ENCODE data around the gene TIGD7. TPM values are rescaled to one million over a fixed set of nuclear protein-coding genes. Genes with fewer than 3 reads are reported as not detected.
A peak's percentile ranks its signal among the peaks of the same experiment; 100 is the strongest.

The TIGD7 gene
- total RNA-seq, 4 donors from 2014 or later = 6.1 to 8.3 (median 6.6) TPM

- 41 to 53% methylated on average over 18 to 36 of the region's 45 CpGs for WGBS, 2 donors
- DNase-seq (ENCODE audit: low spot score in 2 of 2) = no peak
- H3K36me3 ChIP-seq = peaks cover 0 to 97% (median 18%) of the 10 kb centered on the region in 3 donors
- TF ChIP-seq EP300 (IDR thresholded peaks at IDR 0.05) = no peak
- no peaks in the 10 kb centered on the region for H3K27me3 ChIP-seq
- peaks cover 1 to 100% (median 55%) of the 10 kb centered on the region in 4 donors for H3K9me3 ChIP-seq
- H3K4me3 ChIP-seq = no peak overlapping the region
- H3K27ac ChIP-seq = no peak overlapping the region
- H3K4me1 ChIP-seq = no peaks in the 10 kb centered on the region
Measured at GRCh38 chr16:3295209-3295608, 10.0 kb downstream of the TIGD7 start.

GRCh38 chr16:3292604-3293003 lies 12.6 kb downstream of the TIGD7 start:
- Histone ChIP-seq H3K27ac (no peak overlapping the region), H3K36me3 (peaks cover 7 to 100% (median 38%) of the 10 kb centered on the region in 3 donors), H3K4me1 (no peaks in the 10 kb centered on the region), H3K27me3 (no peaks in the 10 kb centered on the region), H3K4me3 (no peak overlapping the region), H3K9me3 (peaks cover 15 to 100% (median 60%) of the 10 kb centered on the region in 4 donors)
- no peak for DNase-seq (ENCODE audit: low spot score in 2 of 2)
- WGBS, 2 donors = 88 to 92% methylated on average over 3 of the region's 3 CpGs
- no peak for TF ChIP-seq CTCF (IDR thresholded peaks at IDR 0.05)
- TF ChIP-seq POLR2A (IDR thresholded peaks at IDR 0.05) = no peak
- TF ChIP-seq EP300 (IDR thresholded peaks at IDR 0.05) = no peak

- Histone ChIP-seq H3K9me3 (peaks cover 15 to 99% (median 46%) of the 10 kb centered on the region in 4 donors), H3K36me3 (peaks cover 14 to 100% (median 48%) of the 10 kb centered on the region in 3 donors), H3K27ac (no peak overlapping the region), H3K4me1 (peaks cover 0 to 7% (median 0%) of the 10 kb centered on the region in 4 donors), H3K27me3 (no peaks in the 10 kb centered on the region), H3K4me3 (no peak overlapping the region)
- 96 to 98% methylated on average over 16 of the region's 16 CpGs for WGBS, 2 donors
- no peak for TF ChIP-seq POLR2A (IDR thresholded peaks at IDR 0.05)
- TF ChIP-seq CTCF (IDR thresholded peaks at IDR 0.05) = no peak
- DNase-seq (ENCODE audit: low spot score in 2 of 2) = no peak
Measured at GRCh38 chr16:3289998-3290673, 15.1 kb downstream of the TIGD7 start.

- H3K27ac ChIP-seq = no peak overlapping the region
- peaks cover 0 to 29% (median 10%) of the 10 kb centered on the region in 4 donors for H3K4me1 ChIP-seq
- no peak for DNase-seq (ENCODE audit: low spot score in 2 of 2)
- peaks cover 14 to 57% (median 29%) of the 10 kb centered on the region in 3 donors for H3K36me3 ChIP-seq
- peaks cover 11 to 52% (median 20%) of the 10 kb centered on the region in 4 donors for H3K9me3 ChIP-seq
- 88 to 89% methylated on average over 6 of the region's 6 CpGs for WGBS, 2 donors
- TF ChIP-seq CTCF (IDR thresholded peaks at IDR 0.05) = no peak
- no peaks in the 10 kb centered on the region for H3K27me3 ChIP-seq
- H3K4me3 ChIP-seq = peak overlapping the region in 1 of 4 donors; percentile 95
Measured at GRCh38 chr16:3285131-3285530, 20.1 kb downstream of the TIGD7 start.

GRCh38 chr16:3283543-3284447 lies 21.4 kb downstream of the TIGD7 start:
- peaks cover 13 to 44% (median 16%) of the 10 kb centered on the region in 3 donors for H3K36me3 ChIP-seq
- peaks cover 0 to 39% (median 10%) of the 10 kb centered on the region in 4 donors for H3K9me3 ChIP-seq
- WGBS, 2 donors = 7 to 13% methylated on average over 30 to 55 of the region's 56 CpGs
- TF ChIP-seq POLR2A (IDR thresholded peaks at IDR 0.05) (no peak), CTCF (IDR thresholded peaks at IDR 0.05) (no peak), EP300 (IDR thresholded peaks at IDR 0.05) (no peak)
- peaks cover 0 to 29% (median 10%) of the 10 kb centered on the region in 4 donors for H3K4me1 ChIP-seq
- peak overlapping the region; percentile 95 to 100 (median 99) for H3K27ac ChIP-seq
- no peak for DNase-seq (ENCODE audit: low spot score in 2 of 2)
- H3K27me3 ChIP-seq = no peaks in the 10 kb centered on the region
- peak overlapping the region; percentile 83 to 96 (median 90) for H3K4me3 ChIP-seq

Data from tibial nerve (tissue), 4 donors.